Testis (tissue), 3 donors: ENCODE results near the gene TSPAN6. TPM values are rescaled to one million over a fixed set of nuclear protein-coding genes. Genes with fewer than 3 reads are reported as not detected.

Experiments used
- DNase-seq: peaks from one replicate; pipeline ENCODE4 v3.0.0-alpha.2; 2019
- H3K27ac ChIP-seq, 2 donors: fragments of 200-600 bp; sonication (generic); one replicate each; pipeline ENCODE4 v1.5.1; 2019
- H3K27me3 ChIP-seq: fragments of 200-600 bp; sonication (generic); one replicate; pipeline ENCODE4 v1.5.1; 2019
- H3K36me3 ChIP-seq: fragments of 200-600 bp; sonication (generic); one replicate; pipeline ENCODE4 v1.5.1; 2017; ENCODE audit warnings: low read depth; ENCODE audit errors: missing control alignments
- H3K4me1 ChIP-seq: fragments of 200-600 bp; sonication (generic); one replicate; pipeline ENCODE4 v1.5.1; 2019
- H3K4me3 ChIP-seq, 2 donors: fragments of 200-600 bp; sonication (generic); one replicate each; pipeline ENCODE4 v1.5.1; 2017 to 2019
- H3K9me3 ChIP-seq: fragments of 200-600 bp; sonication (generic); one replicate; pipeline ENCODE4 v1.5.1; 2017
- POLR2A ChIP-seq: fragments of 450-650 bp; IDR thresholded peaks from one replicate; pipeline ENCODE4 v1.6.1; 2017; ENCODE audit warnings: antibody characterized with exemption, mild to moderate bottlenecking, moderate library complexity
- WGBS, 2 donors: methylation state at CpG; one replicate each; pipeline ENCODE4 v1.1.5; 2018; 5-methylcytosine and 5-hydroxymethylcytosine counted together
- intact Hi-C: fragments of 100-400 bp; cut with DNase I; formaldehyde crosslinking; loops from one replicate; pipeline ENCODE4 v1.15.1; 2023; ENCODE audit warnings: low total_unique reads
- polyA plus RNA-seq: library from polyadenylated mRNA; stranded (reverse); fragments of 350-450 nt; fragmentation: Illumina TruSeq; extraction: RNeasy Lipid Tissue Mini Kit (QIAGEN cat#74804); gene quantifications from one replicate; pipeline ENCODE4 v1.2.3, GENCODE V29; 2014; ENCODE audit warnings: low read depth, low replicate concordance; ENCODE audit not compliant: insufficient read depth
- total RNA-seq, 2 donors: library from RNA; depleted of rRNA; stranded (reverse); fragments of >200 nt; gene quantifications; one replicate each; pipeline ENCODE4 v1.2.3, GENCODE V29; 2016
- TF ChIP-seq, protein P1 (sequence below), 3 experiments: fragments of 450-650 bp in 2 of 3; fragments of 200-600 bp in 1 of 3; sonication (generic) in 1 of 3; IDR thresholded peaks; one replicate each; pipeline ENCODE4 v1.5.1; 2016 to 2019; ENCODE audit warnings: antibody characterized with exemption in 3 of 3, mild to moderate bottlenecking in 2 of 3, moderate library complexity in 1 of 3

Gene TSPAN6
- total and polyA plus RNA-seq, 3 donors from 2014 or later: 47.3 to 133 (median 77.3) TPM

DNA sequence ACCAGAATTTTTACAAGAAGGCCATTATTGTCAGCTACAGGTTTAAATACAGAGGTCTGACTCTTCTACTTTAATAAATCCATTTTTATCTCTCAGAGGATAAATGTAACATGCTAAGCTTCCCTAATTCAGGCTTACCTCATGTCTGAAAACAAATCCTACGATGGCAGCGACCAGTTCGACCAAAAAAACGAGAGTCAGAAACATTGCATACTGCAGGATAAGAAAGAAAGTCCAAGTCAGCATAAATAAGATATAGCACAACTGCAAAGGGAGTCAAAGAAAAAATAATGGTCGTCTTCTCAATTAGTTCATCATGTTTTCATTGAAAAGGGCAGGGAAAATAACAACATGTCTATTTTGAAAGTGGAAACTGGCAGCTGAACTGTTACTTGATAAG, 1.6 kb downstream of the TSPAN6 start:
- Histone ChIP-seq H3K4me3 (no peak overlapping the region), H3K36me3 (no peaks in the 10 kb centered on the region), H3K27me3 (no peaks in the 10 kb centered on the region), H3K9me3 (no peaks in the 10 kb centered on the region), H3K27ac (no peak overlapping the region), H3K4me1 (no peaks in the 10 kb centered on the region)
- DNase-seq: no peak
- intact Hi-C loops: loop anchor here (10.0 kb wide), 1 partner anchor 120 kb away; no protein-coding TSS in a partner anchor
- no peak for TF ChIP-seq POLR2A
- TF ChIP-seq, protein P1, sequence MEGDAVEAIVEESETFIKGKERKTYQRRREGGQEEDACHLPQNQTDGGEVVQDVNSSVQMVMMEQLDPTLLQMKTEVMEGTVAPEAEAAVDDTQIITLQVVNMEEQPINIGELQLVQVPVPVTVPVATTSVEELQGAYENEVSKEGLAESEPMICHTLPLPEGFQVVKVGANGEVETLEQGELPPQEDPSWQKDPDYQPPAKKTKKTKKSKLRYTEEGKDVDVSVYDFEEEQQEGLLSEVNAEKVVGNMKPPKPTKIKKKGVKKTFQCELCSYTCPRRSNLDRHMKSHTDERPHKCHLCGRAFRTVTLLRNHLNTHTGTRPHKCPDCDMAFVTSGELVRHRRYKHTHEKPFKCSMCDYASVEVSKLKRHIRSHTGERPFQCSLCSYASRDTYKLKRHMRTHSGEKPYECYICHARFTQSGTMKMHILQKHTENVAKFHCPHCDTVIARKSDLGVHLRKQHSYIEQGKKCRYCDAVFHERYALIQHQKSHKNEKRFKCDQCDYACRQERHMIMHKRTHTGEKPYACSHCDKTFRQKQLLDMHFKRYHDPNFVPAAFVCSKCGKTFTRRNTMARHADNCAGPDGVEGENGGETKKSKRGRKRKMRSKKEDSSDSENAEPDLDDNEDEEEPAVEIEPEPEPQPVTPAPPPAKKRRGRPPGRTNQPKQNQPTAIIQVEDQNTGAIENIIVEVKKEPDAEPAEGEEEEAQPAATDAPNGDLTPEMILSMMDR (IDR thresholded peaks at IDR 0.05): no peak
- WGBS, 2 donors: 45 to 61% methylated on average over 5 of the region's 5 CpGs

DNA sequence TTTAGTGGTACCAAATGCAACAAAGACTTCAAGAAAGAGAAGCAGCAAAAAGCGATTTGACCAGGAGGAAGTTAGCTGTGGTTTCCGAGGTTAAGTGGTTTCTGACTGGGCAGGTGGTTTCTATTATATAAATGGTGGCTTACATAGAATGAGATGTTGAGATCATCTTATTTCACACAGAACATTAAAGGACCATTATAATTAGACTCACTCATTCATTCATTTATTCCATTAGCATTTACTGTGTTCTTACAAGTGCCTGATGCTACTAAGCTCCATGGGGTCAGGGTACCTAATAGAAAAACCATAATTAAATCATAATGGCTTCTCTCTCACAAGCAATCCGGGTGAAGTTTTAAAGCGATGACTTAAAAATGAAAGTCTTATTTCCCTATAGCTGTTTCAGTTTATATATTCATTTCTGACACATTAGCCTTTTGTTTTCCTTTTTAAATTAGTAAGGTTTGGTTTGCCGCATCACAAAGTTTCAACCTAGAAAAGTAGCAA, 10.6 kb downstream of the TSPAN6 start:
- intact Hi-C loops: no loop called here
- no peak for DNase-seq
- WGBS, 2 donors: 75% methylated on average over 5 of the region's 5 CpGs
- Histone ChIP-seq H3K27me3 (no peaks in the 10 kb centered on the region), H3K27ac (no peak overlapping the region), H3K4me3 (no peak overlapping the region), H3K4me1 (no peaks in the 10 kb centered on the region), H3K36me3 (no peaks in the 10 kb centered on the region), H3K9me3 (no peaks in the 10 kb centered on the region)
- TF ChIP-seq, protein P1 (IDR thresholded peaks at IDR 0.05): no peak
- TF ChIP-seq POLR2A: no peak

DNA sequence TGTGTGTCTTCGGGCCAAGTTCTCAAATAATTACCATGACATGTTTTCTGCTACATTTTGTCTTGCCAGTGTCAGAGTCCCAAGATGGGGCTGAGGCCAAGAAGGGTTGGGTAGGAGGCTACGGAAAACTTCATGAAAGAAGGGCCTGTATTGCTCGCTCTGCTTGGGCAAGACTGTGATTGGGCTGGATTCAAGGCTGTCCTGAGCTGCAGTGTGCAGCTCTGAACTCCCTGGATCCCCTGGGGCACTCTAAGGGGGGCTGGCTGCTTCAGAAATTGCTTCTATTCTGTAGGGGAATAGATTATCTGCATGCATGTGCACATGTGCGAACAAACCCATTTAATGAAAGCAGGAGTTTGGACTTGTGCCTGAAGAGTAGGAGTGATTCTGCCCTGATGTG, 13.6 kb downstream of the TSPAN6 start:
- H3K4me1 ChIP-seq: no peaks in the 10 kb centered on the region
- no peaks in the 10 kb centered on the region for H3K9me3 ChIP-seq
- no peaks in the 10 kb centered on the region for H3K27me3 ChIP-seq
- intact Hi-C loops: no loop called here
- no peaks in the 10 kb centered on the region for H3K36me3 ChIP-seq
- TF ChIP-seq, protein P1 (IDR thresholded peaks at IDR 0.05): no peak
- TF ChIP-seq POLR2A: no peak
- no peak overlapping the region for H3K27ac ChIP-seq
- DNase-seq: peak; percentile 14
- H3K4me3 ChIP-seq: no peak overlapping the region
- 14 to 44% methylated on average over 4 of the region's 4 CpGs for WGBS, 2 donors

DNA sequence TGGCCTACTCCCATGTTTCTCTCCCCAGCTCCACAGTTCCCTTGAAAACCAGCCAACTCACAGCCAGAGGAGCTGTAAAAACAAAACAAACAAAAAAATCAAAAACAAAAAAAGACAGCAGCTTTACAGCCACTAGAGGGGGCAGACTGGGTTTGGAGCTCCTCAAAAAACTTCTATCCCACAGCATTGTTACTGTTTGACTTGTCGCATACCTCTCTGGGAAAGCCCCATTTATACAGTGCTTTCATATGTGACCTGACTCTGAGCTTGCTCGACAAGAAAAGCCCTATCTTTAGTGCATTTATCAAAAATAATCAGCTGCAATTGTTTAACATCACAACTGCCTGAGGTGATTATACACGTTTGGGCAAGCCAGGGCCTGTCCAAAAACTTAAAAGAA, 21.6 kb downstream of the TSPAN6 start:
- intact Hi-C loops: no loop called here

DNA sequence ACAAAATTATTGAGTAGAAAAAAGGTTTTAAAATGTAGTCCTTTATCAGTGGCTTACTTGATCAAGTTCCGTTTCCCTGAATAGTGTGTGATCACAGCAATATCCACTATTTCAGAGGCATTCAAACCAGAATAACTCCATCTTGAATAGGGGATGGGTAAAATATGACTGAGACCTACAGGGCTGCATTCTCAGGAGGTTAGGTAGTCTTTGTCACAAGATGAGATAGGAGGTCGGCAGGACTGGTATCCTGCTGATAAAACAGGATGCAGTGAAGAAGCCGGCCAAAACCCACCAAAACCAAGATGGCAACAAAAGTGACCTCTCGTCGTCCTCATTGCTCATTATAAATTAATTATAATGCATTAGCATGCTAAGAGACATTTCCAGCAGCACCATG, 24.7 kb downstream of the TSPAN6 start:
- intact Hi-C loops: no loop called here
- 81 to 88% methylated on average over 5 of the region's 5 CpGs for WGBS, 2 donors
- Histone ChIP-seq H3K36me3 (no peaks in the 10 kb centered on the region), H3K4me3 (no peak overlapping the region), H3K9me3 (no peaks in the 10 kb centered on the region), H3K27me3 (no peaks in the 10 kb centered on the region), H3K4me1 (no peaks in the 10 kb centered on the region), H3K27ac (no peak overlapping the region)
- no peak for DNase-seq
- TF ChIP-seq POLR2A: no peak
- TF ChIP-seq, protein P1 (IDR thresholded peaks at IDR 0.05): no peak

More for the DNA sequence above, 21.6 kb downstream of the TSPAN6 start:
- TF ChIP-seq POLR2A: no peak
- TF ChIP-seq, protein P1 (IDR thresholded peaks at IDR 0.05): peak in 2 of 3 experiments; percentile 22 to 36
- no peak overlapping the region for H3K4me3 ChIP-seq
- H3K9me3 ChIP-seq: no peaks in the 10 kb centered on the region
- no peaks in the 10 kb centered on the region for H3K36me3 ChIP-seq
- WGBS, 2 donors: 26 to 35% methylated on average over 3 of the region's 3 CpGs
- no peaks in the 10 kb centered on the region for H3K27me3 ChIP-seq
- no peaks in the 10 kb centered on the region for H3K4me1 ChIP-seq
- DNase-seq: peak; percentile 15
- H3K27ac ChIP-seq: no peak overlapping the region
